ENCODE results near the gene GAS2. TPM values are rescaled to one million over a fixed set of nuclear protein-coding genes. Genes with fewer than 3 reads are reported as not detected.

GAS2 gene
- total RNA-seq, 4 donors from 2014 or later: 1.4 to 6.0 (median 2.4) TPM

GRCh38 chr11:22659783-22660182 lies 6.6 kb upstream of the GAS2 start:
- no peak for TF ChIP-seq CTCF (IDR thresholded peaks at IDR 0.05; ENCODE audit: low read depth)

GRCh38 chr11:22666688-22667439 lies 453 bp downstream of the GAS2 start:
- no peak for TF ChIP-seq CTCF (IDR thresholded peaks at IDR 0.05; ENCODE audit: low read depth)

GRCh38 chr11:22668005-22668796 lies 1.8 kb downstream of the GAS2 start:
- no peak for TF ChIP-seq CTCF (IDR thresholded peaks at IDR 0.05; ENCODE audit: low read depth)

GRCh38 chr11:22669368-22669767 lies 3.0 kb downstream of the GAS2 start:
- TF ChIP-seq CTCF (IDR thresholded peaks at IDR 0.05; ENCODE audit: low read depth): no peak

GRCh38 chr11:22670830-22671229 lies 4.4 kb downstream of the GAS2 start:
- TF ChIP-seq CTCF (IDR thresholded peaks at IDR 0.05; ENCODE audit: low read depth): no peak

- TF ChIP-seq CTCF (IDR thresholded peaks at IDR 0.05; ENCODE audit: low read depth): no peak
Measured at GRCh38 chr11:22671751-22672150, 5.3 kb downstream of the GAS2 start.

Measured in subcutaneous adipose tissue (tissue), 4 donors.